ENCODE results near the gene FAM204A.

DNA sequence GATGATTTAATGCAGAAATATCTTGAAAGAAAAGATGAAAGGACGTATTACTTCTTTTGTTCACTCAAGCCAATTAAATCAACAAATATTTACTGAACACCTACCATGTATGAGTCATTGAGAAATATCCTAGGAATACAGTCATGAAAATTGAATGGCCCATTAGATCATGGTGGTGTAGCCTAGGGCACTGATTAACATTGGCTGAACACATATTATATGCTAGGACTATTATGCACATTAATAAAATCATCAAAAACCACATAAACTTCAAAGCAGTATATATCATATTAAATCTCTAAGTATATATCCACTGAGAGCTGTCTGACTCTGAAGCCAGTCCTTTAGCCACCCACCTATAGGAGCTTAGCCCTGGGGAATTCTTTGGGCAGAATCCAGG lies 41.8 kb downstream of the FAM204A start:
- TF ChIP-seq, protein P1, sequence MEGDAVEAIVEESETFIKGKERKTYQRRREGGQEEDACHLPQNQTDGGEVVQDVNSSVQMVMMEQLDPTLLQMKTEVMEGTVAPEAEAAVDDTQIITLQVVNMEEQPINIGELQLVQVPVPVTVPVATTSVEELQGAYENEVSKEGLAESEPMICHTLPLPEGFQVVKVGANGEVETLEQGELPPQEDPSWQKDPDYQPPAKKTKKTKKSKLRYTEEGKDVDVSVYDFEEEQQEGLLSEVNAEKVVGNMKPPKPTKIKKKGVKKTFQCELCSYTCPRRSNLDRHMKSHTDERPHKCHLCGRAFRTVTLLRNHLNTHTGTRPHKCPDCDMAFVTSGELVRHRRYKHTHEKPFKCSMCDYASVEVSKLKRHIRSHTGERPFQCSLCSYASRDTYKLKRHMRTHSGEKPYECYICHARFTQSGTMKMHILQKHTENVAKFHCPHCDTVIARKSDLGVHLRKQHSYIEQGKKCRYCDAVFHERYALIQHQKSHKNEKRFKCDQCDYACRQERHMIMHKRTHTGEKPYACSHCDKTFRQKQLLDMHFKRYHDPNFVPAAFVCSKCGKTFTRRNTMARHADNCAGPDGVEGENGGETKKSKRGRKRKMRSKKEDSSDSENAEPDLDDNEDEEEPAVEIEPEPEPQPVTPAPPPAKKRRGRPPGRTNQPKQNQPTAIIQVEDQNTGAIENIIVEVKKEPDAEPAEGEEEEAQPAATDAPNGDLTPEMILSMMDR (IDR thresholded peaks at IDR 0.05) = no peak
- no peak for TF ChIP-seq POLR2A (IDR thresholded peaks at IDR 0.05)
- TF ChIP-seq EP300 (IDR thresholded peaks at IDR 0.05) = no peak
